K562 (cell line): ENCODE results near the gene DHX8. TPM values are rescaled to one million over a fixed set of nuclear protein-coding genes. Genes with fewer than 3 reads are reported as not detected.

Source experiments
- BCLAF1 ChIP-seq, 2 experiments: fragments of 450-650 bp in 1 of 2; IDR thresholded peaks; 2 replicates each; pipeline ENCODE4 v1.6.1; 2011 to 2017; ENCODE audit warnings: low read depth in 2 of 2, antibody characterized with exemption in 1 of 2, borderline replicate concordance in 1 of 2, low read length in 1 of 2, mild to moderate bottlenecking in 1 of 2, mixed read lengths in 1 of 2; ENCODE audit not compliant: control insufficient read depth in 1 of 2
- BRF1 ChIP-seq: IDR thresholded peaks from 3 replicates; pipeline ENCODE4 v1.6.1; 2011; ENCODE audit warnings: borderline replicate concordance, mild to moderate bottlenecking; ENCODE audit not compliant: insufficient read length; ENCODE audit errors: extremely low read depth
- CBX8 ChIP-seq: fragments of 200-600 bp; sonication (generic); IDR thresholded peaks from 2 replicates; pipeline ENCODE4 v1.6.1; 2012; ENCODE audit warnings: borderline replicate concordance, mixed run types, low read depth, mild to moderate bottlenecking, moderate library complexity, mixed read lengths, low read length, control low read depth, inconsistent platforms; ENCODE audit not compliant: poor library complexity, severe bottlenecking; ENCODE audit errors: extremely low read depth
- FOXM1 ChIP-seq, 2 experiments: fragments of 450-650 bp in 1 of 2; sonication (generic) in 1 of 2; formaldehyde crosslinking in 1 of 2; IDR thresholded peaks; 2 replicates each; pipeline versions ENCODE4 v1.6.1 to v1.9.0; 2017 to 2022; ENCODE audit warnings: low read depth in 2 of 2, mild to moderate bottlenecking in 2 of 2, missing genetic modification reagents in 1 of 2, moderate library complexity in 1 of 2
- HDGF ChIP-seq: fragments of 450-650 bp; IDR thresholded peaks from 2 replicates; pipeline ENCODE4 v1.6.1; 2016
- HNRNPK ChIP-seq: fragments of 200-400 bp; formaldehyde crosslinking; IDR thresholded peaks from one replicate; pipeline ENCODE4 v1.6.1; 2018; ENCODE audit warnings: mild to moderate bottlenecking, low read depth, low read length; ENCODE audit not compliant: poor library complexity, severe bottlenecking
- ID3 ChIP-seq, 2 experiments: fragments of 250-450 bp in 1 of 2; fragments of 450-650 bp in 1 of 2; sonication (Bioruptor Pico) in 1 of 2; IDR thresholded peaks; 2 replicates each; pipeline versions ENCODE4 v1.6.1 to v1.8.0; 2016 to 2021; ENCODE audit warnings: mild to moderate bottlenecking in 2 of 2, moderate library complexity in 2 of 2, missing compliant biosample characterization in 1 of 2, missing genetic modification characterization in 1 of 2
- MECOM ChIP-seq: fragments of 250-450 bp; sonication (Bioruptor Pico); IDR thresholded peaks from 2 replicates; pipeline ENCODE4 v1.8.0; 2022; ENCODE audit warnings: inconsistent platforms
- NCOA1 ChIP-seq: fragments of 450-650 bp; IDR thresholded peaks from 2 replicates; pipeline ENCODE4 v1.6.1; 2016; ENCODE audit warnings: low read depth
- RBM14 ChIP-seq: fragments of 200-400 bp; formaldehyde crosslinking; IDR thresholded peaks from 2 replicates; pipeline ENCODE4 v1.6.1; 2018; ENCODE audit warnings: low read depth, mild to moderate bottlenecking, low read length, moderate library complexity, borderline replicate concordance; ENCODE audit not compliant: insufficient read depth
- SIRT6 ChIP-seq: IDR thresholded peaks from one replicate; pipeline ENCODE4 v1.6.1; 2012; ENCODE audit warnings: low read depth, mild to moderate bottlenecking, control low read depth, inconsistent platforms, low read length, moderate library complexity
- SMARCA4 ChIP-seq: fragments of 450-650 bp; IDR thresholded peaks from 2 replicates; pipeline ENCODE4 v1.6.1; 2016
- SMARCC2 ChIP-seq: fragments of 450-650 bp; IDR thresholded peaks from 2 replicates; pipeline ENCODE4 v1.6.1; 2017; ENCODE audit warnings: antibody characterized with exemption, moderate library complexity, mild to moderate bottlenecking, low read depth
- SPI1 ChIP-seq: IDR thresholded peaks from 2 replicates; pipeline ENCODE4 v1.6.1; 2011; ENCODE audit warnings: low read depth, low read length, control low read depth, borderline replicate concordance
- SRSF1 ChIP-seq: fragments of 200-400 bp; formaldehyde crosslinking; IDR thresholded peaks from 2 replicates; pipeline ENCODE4 v1.6.1; 2017; ENCODE audit warnings: mild to moderate bottlenecking, low read depth, low read length, moderate library complexity
- STAG1 ChIP-seq: sonication (generic); formaldehyde crosslinking; IDR thresholded peaks from 2 replicates; pipeline ENCODE4 v1.5.0; 2020; ENCODE audit warnings: missing genetic modification reagents, borderline replicate concordance
- TAF7 ChIP-seq: fragments of 450-650 bp; IDR thresholded peaks from 2 replicates; pipeline ENCODE4 v1.6.1; 2016; ENCODE audit warnings: missing genetic modification characterization, missing compliant biosample characterization
- ZC3H11A ChIP-seq: IDR thresholded peaks from 2 replicates; pipeline ENCODE4 v1.6.1; 2012; ENCODE audit warnings: low read depth, low read length, improper control_type of control experiment
- ZNF384 ChIP-seq: IDR thresholded peaks from 2 replicates; pipeline ENCODE4 v1.6.1; 2012; ENCODE audit warnings: low read depth, low read length, improper control_type of control experiment
- polyA plus RNA-seq, 8 experiments: library from polyadenylated mRNA; depleted of rRNA in 4 of 8; stranded (reverse) in 5 of 8; unstranded in 3 of 8; fragments of >200 nt; fragmentation: Nextera tagmentation in 2 of 8; fragmentation: Illumina TruSeq in 1 of 8; extraction: Ambion mirVana in 2 of 8; extraction: Trizol in 1 of 8; gene quantifications; 2 replicates each; pipeline versions ENCODE4 v1.2.1 to v1.2.3, GENCODE V29; 2011 to 2014; ENCODE audit warnings: inconsistent platforms in 1 of 8, missing spikeins in 1 of 8
- total RNA-seq, 7 experiments: library from RNA; depleted of rRNA in 6 of 7; stranded (reverse); fragments of >200 nt in 6 of 7; fragmentation: Illumina TruSeq in 2 of 7; extraction: Trizol in 2 of 7; gene quantifications; 2 replicates each; pipeline versions ENCODE4 v1.2.1 to v1.2.3, GENCODE V29; 2011 to 2021; ENCODE audit warnings: low replicate concordance in 1 of 7

The DHX8 gene
- total and polyA plus RNA-seq, 9 of the 15 experiments (the other 6 are each of a cell fraction or from before 2014, with no cell fraction given): 16.7 to 42.5 (median 25.6) TPM

- TF ChIP-seq BCLAF1 (IDR thresholded peaks at IDR 0.05; ENCODE audit: borderline replicate concordance in 1 of 2, control insufficient read depth in 1 of 2, low read depth in 2 of 2, low read length in 1 of 2): no peak
- TF ChIP-seq FOXM1 (IDR thresholded peaks at IDR 0.05; ENCODE audit: low read depth): peak; percentile 91
- no peak for TF ChIP-seq FOXM1 (CRISPR knock-in tag; IDR thresholded peaks at IDR 0.05; ENCODE audit: low read depth)
- TF ChIP-seq SMARCA4: no peak
- no peak for TF ChIP-seq SPI1
- TF ChIP-seq SMARCC2: no peak
- TF ChIP-seq STAG1: no peak
- TF ChIP-seq MECOM (CRISPR knock-in tag): no peak
- no peak for TF ChIP-seq BRF1
- TF ChIP-seq ZNF384: no peak
- no peak for TF ChIP-seq SIRT6
- no peak for TF ChIP-seq RBM14
- no peak for TF ChIP-seq NCOA1
- TF ChIP-seq HNRNPK: no peak
- no peak for TF ChIP-seq ID3 (CRISPR knock-in tag; IDR thresholded peaks at IDR 0.05)
- TF ChIP-seq ID3 (tag; IDR thresholded peaks at IDR 0.05): no peak
- no peak for TF ChIP-seq SRSF1
- TF ChIP-seq ZC3H11A: no peak
- no peak for TF ChIP-seq TAF7 (tag)
- no peak for TF ChIP-seq CBX8
- no peak for TF ChIP-seq HDGF
Measured at GRCh38 chr17:43546319-43547188, 62.8 kb downstream of the DHX8 start, which contains the start of gene ETV4 (continued).
